PC-9 (cell line): Measurements from ENCODE around the gene SAMD8. TPM values are rescaled to one million over a fixed set of nuclear protein-coding genes. Genes with fewer than 3 reads are reported as not detected.
"Not testable (repeated sequence)": the region's sequence is repeated elsewhere in the genome, so short reads cannot be mapped to it uniquely, and the experiment has no call there.

Experiments used
- BruUV-seq: library from RNA; stranded (reverse); fragments of 400-500 nt; replicated peaks from 2 replicates; lab custom pipeline; 2021; lab: Mats Ljungman, UMichigan
- CTCF ChIA-PET: fragments of 300-600 bp; sonication (Branson Sonifier 250); formaldehyde crosslinking; loops from one replicate; lab custom pipeline; 2022; ENCODE audit warnings: antibody characterized with exemption; lab: Charles Lee
- POLR2A ChIA-PET: fragments of 300-600 bp; sonication (Branson Sonifier 250); formaldehyde crosslinking; loops from one replicate; lab custom pipeline; 2022; ENCODE audit warnings: antibody characterized with exemption; ENCODE audit not compliant: unreplicated experiment; lab: Charles Lee
- DNase-seq, 2 experiments: peaks; one replicate each; pipeline versions ENCODE4 v3.0.0 to v3.0.0-alpha.2; 2015 to 2022; ENCODE audit warnings: mixed read lengths in 1 of 2
- H2AFZ ChIP-seq: fragments of 200-600 bp; sonication (generic); 2 replicates; pipeline ENCODE4 v1.8.1; 2017; ENCODE audit warnings: antibody characterized with exemption
- H3F3A ChIP-seq: fragments of 200-600 bp; sonication (generic); 2 replicates; pipeline ENCODE4 v1.8.1; 2017; ENCODE audit warnings: antibody characterized with exemption, mild to moderate bottlenecking, low read depth; ENCODE audit not compliant: insufficient read depth
- H3K27ac ChIP-seq: fragments of 200-600 bp; sonication (generic); 2 replicates; pipeline ENCODE4 v1.6.1; 2016; ENCODE audit warnings: mixed run types
- H3K27me3 ChIP-seq: fragments of 200-600 bp; sonication (generic); 2 replicates; pipeline ENCODE4 v1.6.1; 2016; ENCODE audit warnings: low read depth, mixed run types; ENCODE audit not compliant: insufficient read depth
- H3K36me3 ChIP-seq: fragments of 200-600 bp; sonication (generic); 2 replicates; pipeline ENCODE4 v1.6.1; 2016; ENCODE audit warnings: low read depth, mixed run types
- H3K4me1 ChIP-seq: fragments of 200-600 bp; sonication (generic); replicated peaks from 2 replicates; pipeline ENCODE4 v1.6.1; 2016; ENCODE audit warnings: mixed run types; ENCODE audit not compliant: insufficient read depth
- H3K4me2 ChIP-seq: fragments of 200-600 bp; sonication (generic); 2 replicates; pipeline ENCODE4 v1.6.1; 2017; ENCODE audit warnings: mixed run types
- H3K4me3 ChIP-seq: fragments of 200-600 bp; sonication (generic); 2 replicates; pipeline ENCODE4 v1.6.1; 2016; ENCODE audit warnings: mixed run types
- H3K79me2 ChIP-seq: fragments of 200-600 bp; sonication (generic); 2 replicates; pipeline ENCODE4 v1.6.1; 2017; ENCODE audit warnings: low read depth, mixed run types
- H3K9me2 ChIP-seq: fragments of 200-600 bp; sonication (generic); 2 replicates; pipeline ENCODE4 v1.8.1; 2017; ENCODE audit warnings: mild to moderate bottlenecking; ENCODE audit not compliant: insufficient read depth
- H3K9me3 ChIP-seq: fragments of 200-600 bp; sonication (generic); 2 replicates; pipeline ENCODE4 v1.8.1; 2016; ENCODE audit warnings: low read depth; ENCODE audit not compliant: insufficient read depth
- H4K20me1 ChIP-seq: fragments of 200-600 bp; sonication (generic); 2 replicates; pipeline ENCODE4 v1.8.1; 2017; ENCODE audit not compliant: insufficient read depth
- EZH2 ChIP-seq: fragments of 200-600 bp; sonication (generic); IDR thresholded peaks from 2 replicates; pipeline ENCODE4 v1.8.0; 2017; ENCODE audit warnings: antibody characterized with exemption, low read depth
- intact Hi-C: fragments of 100-400 bp; cut with micrococcal nuclease; formaldehyde crosslinking; loops from one replicate; pipeline ENCODE4 v1.10.0; 2022; ENCODE audit not compliant: unreplicated experiment
- total RNA-seq: library from RNA; stranded (reverse); gene quantifications from 2 replicates; pipeline ENCODE4 v1.2.3, GENCODE V29; 2021
- TF ChIP-seq, protein P1 (sequence below): fragments of 200-600 bp; sonication (generic); conservative IDR thresholded peaks from 2 replicates; pipeline ENCODE4 v1.6.1; 2017; ENCODE audit warnings: mixed run types, antibody characterized with exemption, mild to moderate bottlenecking, moderate library complexity

The SAMD8 gene
- total RNA-seq, 1 experiment from 2014 or later, result 31.1 TPM

- BruUV-seq, result TSS peak; percentile 49
- intact Hi-C loops, result loop anchor here (1.0 kb wide), 2 partner anchors 14 to 19 kb away; no protein-coding TSS in a partner anchor
- ChIA-PET CTCF (interaction anchor here (1.0 to 1.8 kb wide), 4 partner anchors 18 to 25 kb away, joined by 4 to 23 read pairs (median 9); partner anchors contain the start of gene COMTD1), POLR2A (interaction anchor here (0.5 to 1.0 kb wide), 12 partner anchors 9 to 1212 kb away, joined by 3 to 19 read pairs (median 4); no protein-coding TSS in a partner anchor)
- Histone ChIP-seq H4K20me1 (peaks cover 30% of the 10 kb centered on the region), H3K9me3 (no peaks in the 10 kb centered on the region), H3K27me3 (no peaks in the 10 kb centered on the region), H3K79me2 (peaks cover 54% of the 10 kb centered on the region), H2AFZ (peak overlapping the region; percentile 93), H3K27ac (peak overlapping the region; percentile 86), H3K9me2 (no peaks in the 10 kb centered on the region), H3K4me2 (peak overlapping the region; percentile 99), H3K4me1 (peaks cover 40% of the 10 kb centered on the region), H3K4me3 (peak overlapping the region; percentile 77), H3F3A (peaks cover 50% of the 10 kb centered on the region), H3K36me3 (peaks cover 33% of the 10 kb centered on the region)
- TF ChIP-seq, protein P1, sequence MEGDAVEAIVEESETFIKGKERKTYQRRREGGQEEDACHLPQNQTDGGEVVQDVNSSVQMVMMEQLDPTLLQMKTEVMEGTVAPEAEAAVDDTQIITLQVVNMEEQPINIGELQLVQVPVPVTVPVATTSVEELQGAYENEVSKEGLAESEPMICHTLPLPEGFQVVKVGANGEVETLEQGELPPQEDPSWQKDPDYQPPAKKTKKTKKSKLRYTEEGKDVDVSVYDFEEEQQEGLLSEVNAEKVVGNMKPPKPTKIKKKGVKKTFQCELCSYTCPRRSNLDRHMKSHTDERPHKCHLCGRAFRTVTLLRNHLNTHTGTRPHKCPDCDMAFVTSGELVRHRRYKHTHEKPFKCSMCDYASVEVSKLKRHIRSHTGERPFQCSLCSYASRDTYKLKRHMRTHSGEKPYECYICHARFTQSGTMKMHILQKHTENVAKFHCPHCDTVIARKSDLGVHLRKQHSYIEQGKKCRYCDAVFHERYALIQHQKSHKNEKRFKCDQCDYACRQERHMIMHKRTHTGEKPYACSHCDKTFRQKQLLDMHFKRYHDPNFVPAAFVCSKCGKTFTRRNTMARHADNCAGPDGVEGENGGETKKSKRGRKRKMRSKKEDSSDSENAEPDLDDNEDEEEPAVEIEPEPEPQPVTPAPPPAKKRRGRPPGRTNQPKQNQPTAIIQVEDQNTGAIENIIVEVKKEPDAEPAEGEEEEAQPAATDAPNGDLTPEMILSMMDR, result no peak
- no peak for TF ChIP-seq EZH2
- peak in 1 of 2 experiments; percentile 59 for DNase-seq
Measured at GRCh38 chr10:75211007-75211691, 99.7 kb downstream of the SAMD8 start.

GRCh38 chr10:75212343-75212742 is 100.9 kb downstream of the SAMD8 start:
- H3K4me2 ChIP-seq, result peak overlapping the region; percentile 99
- peaks cover 62% of the 10 kb centered on the region for H3F3A ChIP-seq
- peak overlapping the region; percentile 86 for H3K27ac ChIP-seq
- ChIA-PET POLR2A (interaction anchor here (0.6 to 1.0 kb wide), 2 partner anchors 17 to 18 kb away, joined by 5 to 29 read pairs; no protein-coding TSS in a partner anchor), CTCF (interaction anchor here (0.6 to 1.8 kb wide), 3 partner anchors 13 to 1180 kb away, joined by 3 to 23 read pairs (median 3); no protein-coding TSS in a partner anchor)
- H3K9me3 ChIP-seq, result no peaks in the 10 kb centered on the region
- peak overlapping the region; percentile 77; the same call in 1 of the 2 replicates for H3K4me3 ChIP-seq
- BruUV-seq, result no TSS peak
- H3K9me2 ChIP-seq, result no peaks in the 10 kb centered on the region
- no peak for DNase-seq
- TF ChIP-seq, protein P1, result no peak
- no peak for TF ChIP-seq EZH2
- peaks cover 47% of the 10 kb centered on the region for H3K4me1 ChIP-seq
- intact Hi-C loops, result no loop called here
- H4K20me1 ChIP-seq, result peaks cover 41% of the 10 kb centered on the region
- H3K27me3 ChIP-seq, result no peaks in the 10 kb centered on the region
- peaks cover 45% of the 10 kb centered on the region for H3K36me3 ChIP-seq
- H2AFZ ChIP-seq, result no peak overlapping the region
- peaks cover 66% of the 10 kb centered on the region for H3K79me2 ChIP-seq

GRCh38 chr10:75220274-75220673 is 108.8 kb downstream of the SAMD8 start:
- peaks cover 59% of the 10 kb centered on the region for H3K36me3 ChIP-seq

GRCh38 chr10:75221492-75221891 is 110.0 kb downstream of the SAMD8 start:
- POLR2A ChIA-PET, result interaction anchor here (0.7 kb wide), 1 partner anchor 233 kb away, joined by 13 read pairs; no protein-coding TSS in a partner anchor
- H3K27ac ChIP-seq, H3K27me3 ChIP-seq, BruUV-seq, H2AFZ ChIP-seq, CTCF ChIA-PET, intact Hi-C loops, H3K4me2 ChIP-seq, H3K4me3 ChIP-seq, DNase-seq, H3K9me3 ChIP-seq, H3K9me2 ChIP-seq: not testable (repeated sequence)
- H3F3A ChIP-seq, result peaks cover 88% of the 10 kb centered on the region
- peaks cover 55% of the 10 kb centered on the region for H3K36me3 ChIP-seq
- peaks cover 49% of the 10 kb centered on the region for H3K4me1 ChIP-seq
- H3K79me2 ChIP-seq, result peaks cover 88% of the 10 kb centered on the region
- peaks cover 36% of the 10 kb centered on the region for H4K20me1 ChIP-seq

More at GRCh38 chr10:75220274-75220673, 108.8 kb downstream of the SAMD8 start:
- H3K4me3 ChIP-seq, result no peak overlapping the region
- H3K79me2 ChIP-seq, result peaks cover 92% of the 10 kb centered on the region
- peak overlapping the region; percentile 35; the same call in 1 of the 2 replicates for H3K27ac ChIP-seq
- intact Hi-C loops, result no loop called here
- no peak overlapping the region for H2AFZ ChIP-seq
- H3K27me3 ChIP-seq, result no peaks in the 10 kb centered on the region
- POLR2A ChIA-PET, result no interaction called here
- peaks cover 38% of the 10 kb centered on the region for H4K20me1 ChIP-seq
- CTCF ChIA-PET, result no interaction called here
- no peaks in the 10 kb centered on the region for H3K9me3 ChIP-seq
- DNase-seq, result no peak
- no TSS peak for BruUV-seq
- H3F3A ChIP-seq, result peaks cover 86% of the 10 kb centered on the region
- H3K4me1 ChIP-seq, result peaks cover 48% of the 10 kb centered on the region
- no peaks in the 10 kb centered on the region for H3K9me2 ChIP-seq
- no peak for TF ChIP-seq EZH2
- TF ChIP-seq, protein P1, result no peak
- H3K4me2 ChIP-seq, result no peak overlapping the region
